ENCODE data around the gene TLR6. TPM values are rescaled to one million over a fixed set of nuclear protein-coding genes. Genes with fewer than 3 reads are reported as not detected.
A peak's percentile ranks its signal among the peaks of the same experiment; 100 is the strongest.

TLR6 gene
- total and polyA plus RNA-seq, 9 donors, result 0.79 to 2.0 (median 1.0) TPM

GRCh38 chr4:38857354-38858096 lies 908 bp upstream of the TLR6 start:
- DNase-seq, result peak; percentile 63
- Histone ChIP-seq H3K27me3 (ENCODE audit: control insufficient read depth, insufficient read depth, low read length) (no peaks in the 10 kb centered on the region), H3K36me3 (ENCODE audit: control insufficient read depth, insufficient read depth, low read length) (no peaks in the 10 kb centered on the region), H3K4me3 (ENCODE audit: low read length) (no peak overlapping the region), H3K9me3 (replicated peaks; ENCODE audit: control insufficient read depth, low read depth, low read length) (no peaks in the 10 kb centered on the region), H3K27ac (ENCODE audit: low read length) (no peak overlapping the region), H3K4me1 (ENCODE audit: control insufficient read depth, insufficient read depth, low read length) (no peaks in the 10 kb centered on the region)
- 17% methylated on average over 1 of the region's 3 CpGs for WGBS (ENCODE audit: insufficient coverage)

- no peaks in the 10 kb centered on the region for H3K9me3 ChIP-seq (replicated peaks; ENCODE audit: control insufficient read depth, low read depth, low read length)
- WGBS (ENCODE audit: insufficient coverage), result no CpG with 5 or more reads among the region's 4 CpGs
- H3K27ac ChIP-seq (ENCODE audit: low read length), result peak overlapping the region; percentile 21
- no peak overlapping the region for H3K4me3 ChIP-seq (ENCODE audit: low read length)
- DNase-seq, result no peak
- no peaks in the 10 kb centered on the region for H3K36me3 ChIP-seq (ENCODE audit: control insufficient read depth, insufficient read depth, low read length)
- no peaks in the 10 kb centered on the region for H3K27me3 ChIP-seq (ENCODE audit: control insufficient read depth, insufficient read depth, low read length)
- no peaks in the 10 kb centered on the region for H3K4me1 ChIP-seq (ENCODE audit: control insufficient read depth, insufficient read depth, low read length)
Measured at GRCh38 chr4:38856046-38856445, 571 bp downstream of the TLR6 start.

DNA sequence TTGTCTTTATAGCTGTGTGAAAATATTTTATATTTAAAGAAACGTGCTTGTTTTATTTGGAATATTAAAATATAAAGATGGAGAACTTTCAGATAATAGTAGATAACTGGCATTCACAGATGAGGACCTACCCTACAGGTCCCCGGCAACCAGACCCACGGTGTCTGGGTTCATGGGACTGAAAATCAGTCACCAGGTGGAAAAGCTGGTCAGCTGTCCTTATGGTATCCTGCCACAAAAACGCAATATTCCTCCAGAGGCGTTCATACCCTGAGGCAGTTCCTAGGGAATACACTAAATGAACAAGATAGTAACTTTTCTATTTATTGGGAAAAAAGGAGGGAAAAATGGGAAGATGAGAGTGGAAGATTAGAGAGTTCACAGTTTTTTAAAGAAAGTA lies 1.2 kb downstream of the TLR6 start:
- no peaks in the 10 kb centered on the region for H3K9me3 ChIP-seq (replicated peaks; ENCODE audit: control insufficient read depth, low read depth, low read length)
- no peaks in the 10 kb centered on the region for H3K36me3 ChIP-seq (ENCODE audit: control insufficient read depth, insufficient read depth, low read length)
- H3K27me3 ChIP-seq (ENCODE audit: control insufficient read depth, insufficient read depth, low read length), result no peaks in the 10 kb centered on the region
- WGBS (ENCODE audit: insufficient coverage), result 69% methylated on average over 2 of the region's 5 CpGs
- H3K4me1 ChIP-seq (ENCODE audit: control insufficient read depth, insufficient read depth, low read length), result no peaks in the 10 kb centered on the region
- no peak overlapping the region for H3K4me3 ChIP-seq (ENCODE audit: low read length)
- no peak for DNase-seq
- no peak overlapping the region for H3K27ac ChIP-seq (ENCODE audit: low read length)

DNA sequence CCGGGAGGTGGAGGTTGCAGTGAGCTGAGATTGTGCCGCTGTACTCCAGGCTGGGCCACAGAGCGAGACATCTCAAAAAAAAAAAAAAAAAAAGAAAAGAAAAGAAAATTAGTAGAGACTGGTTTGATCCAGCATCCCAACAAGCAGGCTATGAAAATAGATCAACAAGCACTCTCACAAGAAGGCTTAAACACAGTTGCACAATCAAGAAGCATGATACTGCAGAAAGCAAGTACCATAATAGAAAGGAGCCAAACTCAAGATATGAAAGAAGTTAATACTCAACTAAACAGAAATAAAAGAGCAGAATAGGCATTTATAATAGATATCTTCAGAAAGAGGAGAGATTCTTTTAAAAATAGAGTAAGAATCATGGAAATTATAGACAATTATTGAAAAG lies 10.6 kb downstream of the TLR6 start:
- no peaks in the 10 kb centered on the region for H3K36me3 ChIP-seq (ENCODE audit: control insufficient read depth, insufficient read depth, low read length)
- no CpG with 5 or more reads among the region's 3 CpGs for WGBS (ENCODE audit: insufficient coverage)
- H3K4me3 ChIP-seq (ENCODE audit: low read length), result no peak overlapping the region
- no peaks in the 10 kb centered on the region for H3K4me1 ChIP-seq (ENCODE audit: control insufficient read depth, insufficient read depth, low read length)
- H3K27ac ChIP-seq (ENCODE audit: low read length), result no peak overlapping the region
- no peaks in the 10 kb centered on the region for H3K27me3 ChIP-seq (ENCODE audit: control insufficient read depth, insufficient read depth, low read length)
- H3K9me3 ChIP-seq (replicated peaks; ENCODE audit: control insufficient read depth, low read depth, low read length), result no peaks in the 10 kb centered on the region
- no peak for DNase-seq

DNA sequence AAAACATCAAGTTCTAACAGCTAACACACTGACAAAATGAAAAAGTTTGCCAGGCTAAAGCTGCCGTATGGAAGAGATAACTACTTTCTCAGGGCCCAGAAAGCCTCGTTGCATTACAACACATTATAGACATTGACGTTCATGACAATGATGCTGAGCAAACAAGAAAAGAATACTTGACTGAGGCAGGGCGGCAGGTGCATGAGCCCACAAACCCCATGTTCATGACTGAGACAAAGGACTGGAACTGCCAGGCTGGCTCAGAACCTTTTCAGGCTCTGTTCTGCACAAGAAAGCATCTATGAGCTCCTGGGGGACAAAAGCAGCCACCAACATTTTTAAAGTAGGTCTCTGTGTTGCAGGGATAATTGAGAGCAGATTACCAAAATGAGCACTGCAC lies 13.6 kb downstream of the TLR6 start:
- no peaks in the 10 kb centered on the region for H3K4me1 ChIP-seq (ENCODE audit: control insufficient read depth, insufficient read depth, low read length)
- no peaks in the 10 kb centered on the region for H3K27me3 ChIP-seq (ENCODE audit: control insufficient read depth, insufficient read depth, low read length)
- no peaks in the 10 kb centered on the region for H3K36me3 ChIP-seq (ENCODE audit: control insufficient read depth, insufficient read depth, low read length)
- H3K9me3 ChIP-seq (replicated peaks; ENCODE audit: control insufficient read depth, low read depth, low read length), result no peaks in the 10 kb centered on the region
- H3K4me3 ChIP-seq (ENCODE audit: low read length), result no peak overlapping the region
- no peak overlapping the region for H3K27ac ChIP-seq (ENCODE audit: low read length)
- no peak for DNase-seq
- 73% methylated on average over 2 of the region's 4 CpGs for WGBS (ENCODE audit: insufficient coverage)

GRCh38 chr4:38837849-38838248 lies 18.8 kb downstream of the TLR6 start:
- no peaks in the 10 kb centered on the region for H3K27me3 ChIP-seq (ENCODE audit: control insufficient read depth, insufficient read depth, low read length)
- H3K27ac ChIP-seq (ENCODE audit: low read length), result no peak overlapping the region
- H3K4me1 ChIP-seq (ENCODE audit: control insufficient read depth, insufficient read depth, low read length), result no peaks in the 10 kb centered on the region
- H3K9me3 ChIP-seq (replicated peaks; ENCODE audit: control insufficient read depth, low read depth, low read length), result peaks cover 4% of the 10 kb centered on the region
- no peak for DNase-seq
- no peaks in the 10 kb centered on the region for H3K36me3 ChIP-seq (ENCODE audit: control insufficient read depth, insufficient read depth, low read length)
- no CpG with 5 or more reads among the region's 2 CpGs for WGBS (ENCODE audit: insufficient coverage)
- H3K4me3 ChIP-seq (ENCODE audit: low read length), result no peak overlapping the region

DNA sequence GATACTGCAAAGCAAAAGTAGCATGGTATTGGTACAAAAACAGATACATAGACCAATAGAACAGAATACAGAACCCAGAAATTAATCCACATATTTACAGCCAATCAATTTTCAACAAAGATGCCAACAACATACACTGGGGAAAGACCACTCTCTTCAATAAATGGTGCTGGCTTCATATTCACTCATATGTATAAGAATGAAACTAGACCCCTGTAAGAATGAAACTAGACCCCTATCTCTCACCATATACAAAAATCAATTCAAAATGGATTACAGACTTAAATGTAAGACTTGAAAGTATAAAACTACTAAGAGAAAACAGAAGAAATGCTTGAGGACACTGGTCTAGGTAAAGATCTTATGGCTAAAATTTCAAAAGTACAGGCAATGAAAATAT lies 19.3 kb downstream of the TLR6 start:
- no peak overlapping the region for H3K4me3 ChIP-seq (ENCODE audit: low read length)
- H3K9me3 ChIP-seq (replicated peaks; ENCODE audit: control insufficient read depth, low read depth, low read length), result peaks cover 4% of the 10 kb centered on the region
- H3K4me1 ChIP-seq (ENCODE audit: control insufficient read depth, insufficient read depth, low read length), result no peaks in the 10 kb centered on the region
- no peaks in the 10 kb centered on the region for H3K27me3 ChIP-seq (ENCODE audit: control insufficient read depth, insufficient read depth, low read length)
- no peak overlapping the region for H3K27ac ChIP-seq (ENCODE audit: low read length)
- no peak for DNase-seq
- no peaks in the 10 kb centered on the region for H3K36me3 ChIP-seq (ENCODE audit: control insufficient read depth, insufficient read depth, low read length)

GRCh38 chr4:38834570-38834969 lies 22.0 kb downstream of the TLR6 start:
- Histone ChIP-seq H3K9me3 (replicated peaks; ENCODE audit: control insufficient read depth, low read depth, low read length) (peaks cover 4% of the 10 kb centered on the region), H3K27me3 (ENCODE audit: control insufficient read depth, insufficient read depth, low read length) (no peaks in the 10 kb centered on the region), H3K27ac (ENCODE audit: low read length) (no peak overlapping the region), H3K36me3 (ENCODE audit: control insufficient read depth, insufficient read depth, low read length) (no peaks in the 10 kb centered on the region), H3K4me3 (ENCODE audit: low read length) (no peak overlapping the region), H3K4me1 (ENCODE audit: control insufficient read depth, insufficient read depth, low read length) (no peaks in the 10 kb centered on the region)
- DNase-seq, result no peak
- WGBS (ENCODE audit: insufficient coverage), result no CpG with 5 or more reads among the region's 4 CpGs

DNA sequence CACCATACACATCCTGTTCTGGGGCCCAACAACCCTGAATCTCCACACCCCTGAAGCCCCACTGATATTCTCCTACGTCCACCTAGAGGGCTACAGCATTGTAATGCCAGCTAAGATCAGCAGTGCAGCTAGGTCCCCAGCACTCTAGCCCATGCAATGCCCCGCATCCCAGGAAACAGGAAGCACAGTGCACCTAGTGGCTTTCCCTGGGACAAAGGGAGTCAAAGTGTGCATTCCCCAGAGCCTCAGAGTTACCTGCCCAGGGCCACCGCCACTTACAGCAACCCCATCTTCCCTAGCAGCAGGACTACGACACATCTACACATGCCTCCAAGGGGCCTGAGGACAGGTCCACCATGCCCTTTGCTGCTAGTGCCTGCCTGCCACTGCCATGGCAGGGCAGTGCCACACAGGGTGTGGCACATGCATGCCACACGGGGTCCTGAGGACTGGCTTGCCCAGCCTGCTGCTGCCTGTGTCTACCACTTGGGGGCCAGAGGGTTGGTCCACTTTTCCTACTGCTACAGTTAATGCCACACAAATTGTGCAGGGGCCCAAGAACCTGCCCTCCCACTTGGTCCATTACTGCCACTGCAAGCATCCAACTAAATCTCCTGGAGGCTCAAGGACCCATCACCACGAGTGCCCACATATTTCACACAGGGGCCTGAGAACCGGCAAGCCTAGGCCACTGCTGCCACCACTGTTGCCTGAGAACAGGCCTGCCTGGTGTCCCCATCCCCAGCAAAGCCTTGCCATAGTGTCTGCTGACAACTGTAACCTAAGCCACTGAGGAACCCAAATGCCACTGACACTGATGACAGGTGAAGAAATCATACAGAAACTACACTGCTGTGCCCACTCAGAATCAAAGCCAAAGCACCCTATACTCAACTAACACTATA lies 23.7 kb downstream of the TLR6 start:
- H3K4me1 ChIP-seq (ENCODE audit: control insufficient read depth, insufficient read depth, low read length), result no peaks in the 10 kb centered on the region
- no peak for DNase-seq
- no peaks in the 10 kb centered on the region for H3K27me3 ChIP-seq (ENCODE audit: control insufficient read depth, insufficient read depth, low read length)
- no peak overlapping the region for H3K27ac ChIP-seq (ENCODE audit: low read length)
- WGBS (ENCODE audit: insufficient coverage), result 85% methylated on average over 7 of the region's 7 CpGs
- peaks cover 4% of the 10 kb centered on the region for H3K9me3 ChIP-seq (replicated peaks; ENCODE audit: control insufficient read depth, low read depth, low read length)
- H3K4me3 ChIP-seq (ENCODE audit: low read length), result no peak overlapping the region
- no peaks in the 10 kb centered on the region for H3K36me3 ChIP-seq (ENCODE audit: control insufficient read depth, insufficient read depth, low read length)

- Histone ChIP-seq H3K27ac (ENCODE audit: low read length) (no peak overlapping the region), H3K27me3 (ENCODE audit: control insufficient read depth, insufficient read depth, low read length) (no peaks in the 10 kb centered on the region)
- DNase-seq, result no peak
Measured at GRCh38 chr4:38832206-38832605, 24.4 kb downstream of the TLR6 start.

More at GRCh38 chr4:38832206-38832605, 24.4 kb downstream of the TLR6 start:
- no peaks in the 10 kb centered on the region for H3K4me1 ChIP-seq (ENCODE audit: control insufficient read depth, insufficient read depth, low read length)
- H3K4me3 ChIP-seq (ENCODE audit: low read length), result no peak overlapping the region
- WGBS (ENCODE audit: insufficient coverage), result 80% methylated on average over 1 of the region's 1 CpG
- no peaks in the 10 kb centered on the region for H3K36me3 ChIP-seq (ENCODE audit: control insufficient read depth, insufficient read depth, low read length)
- H3K9me3 ChIP-seq (replicated peaks; ENCODE audit: control insufficient read depth, low read depth, low read length), result peaks cover 3% of the 10 kb centered on the region
